Activated CD8-positive, alpha-beta memory T cell treated with anti-CD3 and anti-CD28 coated beads for 1 hour (primary cell): Measurements from ENCODE around the gene SNRNP27.

Experiments
- DNase-seq, 2 donors: peaks; one replicate each; pipeline ENCODE4 v3.0.0-alpha.2; 2020; ENCODE audit warnings: low read depth in 1 of 2; ENCODE audit errors: extremely low read depth in 1 of 2

The SNRNP27 gene

DNA sequence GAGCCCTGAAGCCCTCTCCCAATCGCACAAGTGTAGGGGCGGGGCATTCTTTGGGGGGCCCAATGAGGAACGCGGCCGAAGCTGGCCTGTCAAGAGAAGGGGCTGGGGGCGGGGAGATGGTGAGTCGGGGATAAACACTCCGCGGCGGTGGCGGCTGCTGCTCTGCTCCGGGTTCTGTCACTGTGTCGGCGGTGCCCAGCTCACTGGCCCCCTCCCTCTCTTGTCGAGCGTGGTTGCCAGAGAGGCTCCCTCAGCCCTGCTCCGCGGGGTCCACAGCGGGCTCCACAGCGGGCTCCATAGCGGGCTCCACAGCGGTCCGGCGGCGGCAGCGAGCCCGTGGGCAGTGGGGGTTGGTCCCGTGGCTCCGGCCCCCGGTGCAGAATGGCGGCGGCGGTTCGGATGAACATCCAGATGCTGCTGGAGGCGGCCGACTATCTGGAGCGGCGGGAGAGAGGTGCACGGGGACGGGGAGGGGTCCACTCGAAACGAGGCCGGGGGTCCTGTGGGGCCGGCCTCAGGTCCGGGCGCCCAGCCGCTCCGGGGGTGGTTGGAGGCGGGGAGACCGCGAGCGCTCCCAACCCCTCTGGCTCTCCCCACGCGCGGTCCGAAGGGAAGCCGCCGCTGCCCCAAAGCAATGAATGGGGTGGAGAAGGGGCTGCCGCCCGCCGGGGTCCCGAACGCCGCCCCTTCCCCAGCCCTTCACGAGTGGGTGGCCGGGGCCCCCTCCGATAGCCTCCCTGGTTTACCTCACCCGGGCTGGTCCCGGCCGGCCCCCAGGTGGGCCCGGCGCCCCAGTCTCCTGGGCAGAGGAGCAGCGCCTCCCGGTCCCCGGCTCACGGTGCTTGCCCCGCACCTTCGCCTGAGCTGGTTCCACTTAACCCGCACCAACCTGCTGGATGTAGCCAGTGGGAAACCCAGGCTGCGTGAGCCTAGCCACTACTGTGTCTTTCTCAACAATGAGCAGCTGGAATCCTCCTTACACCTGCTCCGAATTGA lies 21.5 kb downstream of the SNRNP27 start, which contains the start of gene MXD1:
Gene MXD1, plus strand, starts transcription at position 160 of the 996 bp plus-strand sequence. Its CDS starts 222 bp downstream, at position 382.
- peak; percentile 98 to 100 for DNase-seq

DNA sequence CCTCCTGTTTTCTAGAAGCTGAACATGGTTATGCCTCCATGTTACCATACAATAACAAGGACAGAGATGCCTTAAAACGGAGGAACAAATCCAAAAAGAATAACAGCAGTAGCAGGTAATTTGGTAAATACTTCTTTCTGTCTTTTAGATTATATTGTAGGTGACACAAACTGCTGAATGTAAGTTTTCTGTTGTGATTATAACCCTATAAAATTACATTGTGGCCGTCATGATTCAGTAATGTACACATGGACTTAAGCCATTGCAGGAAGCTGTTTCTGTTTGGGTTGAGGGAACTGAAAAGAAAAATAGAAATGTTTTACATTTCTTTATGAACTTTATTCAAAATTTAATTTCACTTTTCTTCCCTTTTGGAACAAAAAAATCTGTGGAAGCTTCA lies 22.4 kb downstream of the SNRNP27 start:
- DNase-seq = no peak

DNA sequence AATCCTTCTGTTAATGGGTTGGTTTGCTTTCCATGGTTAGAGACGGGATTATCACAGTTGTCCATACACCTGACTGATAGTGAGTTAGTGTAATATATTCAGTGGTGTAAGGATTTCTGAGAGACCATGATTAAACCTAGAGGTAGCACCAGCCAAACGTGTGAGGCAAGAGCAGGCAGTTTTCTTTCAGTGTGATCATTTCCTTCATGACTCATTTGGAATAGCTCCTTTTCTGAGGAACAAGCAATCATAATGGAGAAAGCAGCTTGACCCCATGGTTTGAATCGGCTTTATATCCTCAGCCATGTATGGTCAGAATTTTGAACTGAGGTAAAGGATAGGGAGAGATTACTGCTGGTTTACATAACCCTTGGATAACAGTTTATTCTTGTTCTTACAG lies 24.1 kb downstream of the SNRNP27 start:
- DNase-seq = no peak

DNA sequence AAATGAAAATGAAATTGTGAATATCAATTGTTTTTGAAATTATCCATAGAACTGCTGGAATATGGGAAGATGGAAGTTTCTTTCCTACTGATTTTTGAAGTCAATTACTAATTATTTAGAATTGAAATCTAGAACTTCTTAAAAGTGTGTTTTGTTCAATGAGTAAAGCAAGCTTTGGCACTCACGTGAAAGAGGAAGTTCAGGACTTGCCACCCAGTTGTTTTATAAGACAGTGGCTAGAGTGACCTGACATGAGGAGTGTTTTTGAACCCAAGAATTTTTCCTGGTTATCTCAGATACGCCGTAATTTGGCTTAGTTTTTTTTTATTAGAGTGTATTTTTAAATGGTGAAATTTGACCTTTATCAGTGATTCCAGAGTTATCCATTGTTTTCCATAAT lies 24.6 kb downstream of the SNRNP27 start:
- no peak for DNase-seq

DNA sequence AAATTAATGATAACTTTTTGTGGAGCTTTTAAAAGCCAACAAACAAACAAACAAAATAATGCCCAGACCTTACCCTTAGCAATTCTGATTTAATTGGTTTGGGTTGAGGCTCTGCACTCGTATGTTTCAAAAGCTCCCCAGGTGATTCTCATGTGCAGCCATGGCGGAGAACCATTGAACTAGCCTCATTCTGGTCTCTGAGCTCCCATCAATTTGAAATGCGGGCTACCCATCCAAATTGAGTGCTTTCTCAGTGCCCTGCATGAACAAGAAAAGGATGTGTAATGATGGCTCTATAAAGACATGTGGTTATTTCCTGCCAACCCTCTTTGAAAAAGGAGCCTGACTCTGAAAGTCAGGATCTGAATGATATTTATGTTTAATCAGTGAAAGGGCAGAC lies 29.4 kb downstream of the SNRNP27 start:
- DNase-seq = no peak

DNA sequence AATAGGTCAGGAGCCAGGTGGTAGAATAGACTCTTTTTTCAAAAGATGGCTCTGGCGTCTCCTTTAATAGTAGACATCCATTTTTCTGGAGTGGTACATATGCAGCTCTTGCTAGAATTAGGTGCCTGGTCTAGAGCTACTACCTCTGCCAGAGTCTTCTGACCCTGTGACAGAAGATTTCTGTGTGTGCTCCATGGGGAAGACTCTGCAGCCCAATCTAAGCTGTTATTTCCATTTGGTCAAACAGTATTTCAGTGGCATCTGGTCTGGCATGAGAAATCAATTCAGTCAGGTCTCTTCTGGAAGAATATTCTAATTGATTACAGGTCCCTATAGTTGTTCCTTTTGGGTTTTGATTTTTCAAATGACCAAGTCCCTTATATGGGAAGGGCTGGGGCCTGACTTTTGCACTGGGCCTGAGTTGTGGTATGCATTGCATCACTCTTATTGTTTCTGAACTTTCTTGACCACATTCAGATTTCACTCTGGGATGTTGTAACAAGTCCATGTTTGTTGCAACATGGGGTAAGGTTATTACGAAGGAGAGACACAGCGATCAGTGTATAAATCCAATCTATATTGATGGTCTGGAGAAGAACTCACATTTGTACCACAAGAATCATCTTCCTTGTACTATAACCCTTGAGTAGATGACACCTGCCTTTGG lies 33.2 kb downstream of the SNRNP27 start:
- no peak for DNase-seq

DNA sequence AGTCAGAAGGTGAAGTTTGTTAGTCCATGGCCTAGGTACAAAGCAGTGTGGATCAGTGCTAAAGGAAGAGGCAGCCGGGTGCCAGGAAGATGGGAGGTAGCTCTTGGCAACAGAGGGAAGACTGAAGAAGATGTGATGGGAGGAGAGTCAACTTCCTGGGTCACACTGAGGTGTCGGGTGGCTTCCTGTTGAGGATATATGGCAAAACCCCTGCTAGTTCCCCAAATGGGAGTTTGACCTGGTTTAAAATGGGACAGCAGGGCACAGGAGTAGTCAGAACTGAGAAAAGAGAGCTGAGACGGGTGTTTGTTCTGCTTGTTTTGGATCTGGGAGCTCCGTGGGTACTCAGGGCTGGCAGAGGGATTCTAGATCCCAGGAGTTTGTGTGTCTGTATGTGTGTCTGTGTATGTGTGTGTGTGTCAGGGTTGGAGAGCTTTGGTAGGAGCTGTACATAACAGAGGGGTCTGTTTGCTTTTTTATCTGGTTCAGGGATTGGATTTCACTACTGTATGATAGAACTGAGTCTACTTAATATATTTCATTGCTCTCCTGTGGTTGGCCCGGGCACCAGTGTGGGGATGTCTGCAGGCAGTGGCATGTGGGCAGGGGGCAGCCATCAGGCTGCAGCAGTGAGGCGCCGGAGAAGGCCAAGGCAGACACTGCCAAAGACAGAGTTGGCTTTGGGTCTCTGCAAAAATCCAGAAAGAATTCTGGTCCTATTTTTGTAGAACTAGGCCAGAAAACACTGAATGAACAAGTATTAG lies 38.3 kb downstream of the SNRNP27 start:
- DNase-seq = no peak

DNA sequence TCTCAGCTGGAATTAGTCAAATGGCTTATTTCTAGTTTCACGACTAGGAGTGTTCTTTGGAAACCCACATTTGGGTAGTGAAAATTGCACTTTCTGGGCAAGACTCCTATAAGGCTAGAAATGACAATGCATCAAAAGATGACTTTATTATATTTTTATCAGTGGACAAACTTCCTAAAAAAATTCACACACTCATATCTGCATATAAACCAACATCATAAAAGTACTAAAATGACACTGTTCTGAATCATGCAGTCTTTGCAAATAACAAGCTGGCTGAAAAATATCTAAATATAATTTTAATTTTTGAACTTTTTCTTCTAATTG lies 38.8 kb downstream of the SNRNP27 start:
- DNase-seq = no peak

DNA sequence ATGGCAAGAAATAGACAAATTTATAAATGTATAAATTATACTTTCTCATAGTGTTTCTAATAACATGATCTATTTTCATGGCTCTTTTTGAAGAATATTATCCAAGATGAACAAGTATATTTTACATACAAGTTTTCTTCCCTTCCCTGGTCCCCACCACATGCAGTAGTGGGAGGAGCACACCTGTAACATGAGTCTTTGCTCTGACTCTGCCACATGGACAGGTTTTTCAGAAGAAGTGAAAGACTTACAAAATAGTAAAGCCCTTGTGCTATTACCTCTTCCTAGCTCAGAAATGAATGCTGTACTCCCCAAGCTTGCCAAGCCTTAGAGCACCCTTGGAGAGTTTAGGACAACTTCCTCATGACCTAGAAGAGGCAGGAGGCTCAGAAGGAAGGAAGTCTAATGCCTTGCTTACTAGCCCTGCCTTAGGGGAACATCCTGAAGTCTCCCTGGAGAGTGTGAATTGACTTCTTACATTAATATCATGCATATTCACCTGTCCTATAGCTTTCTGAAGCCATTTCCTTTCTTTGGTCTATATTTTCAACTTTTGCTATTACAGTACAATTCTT lies 39.6 kb downstream of the SNRNP27 start:
- DNase-seq = no peak

DNA sequence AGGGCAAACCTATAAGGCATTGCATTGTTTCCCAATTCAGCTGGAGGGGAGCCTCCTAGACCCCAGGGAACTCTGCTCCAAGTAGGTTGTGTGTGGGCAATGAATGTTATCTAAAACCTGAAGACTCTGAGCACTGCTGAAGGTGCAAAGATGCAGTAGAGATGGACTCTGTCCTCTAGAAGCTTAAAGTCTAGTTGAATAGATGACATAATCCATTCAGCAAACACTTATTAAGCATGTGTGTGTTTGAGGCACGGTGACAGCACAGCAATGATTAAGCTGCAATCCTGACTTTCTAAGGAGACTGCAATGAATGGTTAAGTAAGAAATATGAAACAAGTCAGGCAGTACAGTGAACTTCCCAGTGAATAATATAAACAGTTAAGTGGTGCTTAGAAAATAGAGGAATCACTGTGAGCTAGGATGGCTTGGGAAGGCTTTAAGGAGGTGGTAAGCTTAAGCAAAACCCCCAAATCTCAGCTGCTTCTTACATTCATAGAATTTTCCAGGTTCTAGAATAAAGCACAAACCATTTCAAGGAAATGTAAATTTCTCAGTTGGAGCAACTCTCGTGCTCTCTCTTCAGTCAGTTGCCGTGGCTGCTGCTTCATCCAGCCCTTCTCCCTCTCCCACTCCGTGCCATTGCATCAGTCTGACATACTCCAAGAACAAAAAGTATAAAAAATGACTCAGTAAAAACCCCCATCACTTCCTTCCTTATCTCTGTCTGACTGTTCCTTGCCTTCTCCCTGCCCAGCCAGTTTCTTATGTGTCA lies 40.3 kb downstream of the SNRNP27 start:
- DNase-seq = no peak

DNA sequence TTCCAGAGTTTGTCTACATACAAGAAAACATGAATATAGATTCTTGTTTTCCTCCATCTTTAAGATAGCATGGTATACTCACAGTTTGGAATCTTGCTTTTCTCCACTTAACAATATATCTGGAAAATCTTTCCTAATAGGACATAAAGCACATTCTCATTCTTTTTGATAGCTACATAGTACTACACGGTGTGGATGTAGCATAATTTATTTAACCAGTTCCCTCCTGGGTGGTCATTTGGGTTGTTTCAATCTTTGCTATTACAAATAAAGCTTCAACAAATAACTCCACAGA lies 40.8 kb downstream of the SNRNP27 start:
- DNase-seq = no peak

DNA sequence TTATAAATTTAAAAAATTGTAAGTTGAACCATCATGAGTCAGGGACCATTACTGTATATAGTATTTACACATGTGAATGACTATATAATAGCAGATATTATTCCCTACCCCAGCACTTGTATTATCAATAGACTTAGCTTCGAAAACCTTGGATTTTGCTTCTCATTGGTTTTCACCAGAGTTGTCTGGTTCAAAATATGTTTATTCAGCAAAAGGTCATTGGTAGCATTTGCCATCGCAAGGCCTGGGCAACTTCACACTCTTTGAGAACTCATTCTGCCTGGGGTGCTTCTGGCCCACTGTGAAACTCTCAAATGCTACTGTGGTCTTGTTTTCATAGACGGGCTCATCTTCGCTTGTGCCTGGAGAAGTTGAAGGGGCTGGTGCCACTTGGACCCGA lies 41.3 kb downstream of the SNRNP27 start:
- DNase-seq = no peak

DNA sequence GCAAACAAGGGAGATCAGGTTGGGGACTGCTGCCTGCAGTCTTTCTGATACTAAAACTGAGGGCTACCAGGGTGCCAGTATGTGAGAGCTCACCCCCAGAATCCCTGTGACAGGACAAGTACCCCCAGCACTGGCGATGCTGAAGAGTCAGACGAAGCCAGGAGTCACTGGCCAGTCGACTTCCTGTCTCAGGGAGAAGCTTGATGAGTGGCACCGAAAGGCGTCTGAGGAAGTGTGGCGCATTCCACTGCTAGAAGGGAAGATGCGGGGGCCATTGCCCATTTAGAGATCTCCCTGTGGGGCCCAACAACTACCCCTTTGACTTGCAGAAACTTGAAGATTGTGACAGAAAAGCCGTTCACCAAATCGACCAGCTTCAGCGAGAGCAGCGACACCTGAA lies 43.1 kb downstream of the SNRNP27 start:
- DNase-seq = no peak

DNA sequence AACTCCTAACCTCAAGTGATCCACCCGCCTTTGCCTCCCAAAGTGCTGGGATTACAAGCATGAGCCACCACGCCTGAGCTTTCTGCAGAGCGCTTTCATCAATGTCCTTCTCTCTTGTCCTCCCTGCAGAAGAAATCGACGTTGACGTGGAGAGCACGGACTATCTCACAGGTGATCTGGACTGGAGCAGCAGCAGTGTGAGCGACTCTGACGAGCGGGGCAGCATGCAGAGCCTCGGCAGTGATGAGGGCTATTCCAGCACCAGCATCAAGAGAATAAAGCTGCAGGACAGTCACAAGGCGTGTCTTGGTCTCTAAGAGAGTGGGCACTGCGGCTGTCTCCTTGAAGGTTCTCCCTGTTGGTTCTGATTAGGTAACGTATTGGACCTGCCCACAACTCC lies 44.2 kb downstream of the SNRNP27 start:
- DNase-seq = no peak

DNA sequence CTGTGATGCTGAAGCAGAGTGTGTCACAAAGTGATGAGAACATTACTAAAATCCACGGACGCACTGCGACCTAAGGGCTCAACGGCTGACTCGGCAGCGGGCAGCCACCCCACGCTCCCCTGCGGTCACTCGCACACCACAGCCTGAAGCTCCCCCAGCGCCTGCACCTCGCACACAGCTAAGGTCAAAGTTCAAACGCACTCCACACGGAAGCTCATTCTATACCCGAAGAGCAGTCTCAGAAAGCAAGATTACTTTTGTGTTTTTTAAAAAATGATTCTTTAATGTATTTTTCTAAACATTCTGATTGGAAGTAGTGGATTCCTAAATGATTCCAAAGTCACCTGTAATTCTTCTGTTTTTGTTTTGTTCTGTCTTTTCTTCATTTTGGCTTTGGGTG lies 46.0 kb downstream of the SNRNP27 start:
- no peak for DNase-seq

DNA sequence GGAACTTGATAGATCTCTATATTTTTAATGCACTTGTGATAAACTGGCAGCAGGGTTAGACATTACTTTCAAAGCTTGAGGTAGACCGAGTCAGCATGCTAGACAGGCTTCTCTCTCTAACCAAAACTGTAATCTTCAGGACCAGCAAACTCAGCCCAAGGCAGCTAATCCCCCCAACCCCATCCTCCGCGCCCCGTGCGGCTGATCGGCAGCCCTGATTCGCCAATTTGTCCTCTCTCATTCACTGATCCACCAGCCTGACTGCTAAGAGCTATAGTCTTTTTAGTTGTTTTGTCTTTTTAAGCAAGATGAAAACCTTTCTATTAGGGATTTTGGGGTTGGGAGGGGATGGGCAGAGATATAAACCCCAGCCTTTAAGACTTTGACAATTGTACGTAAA lies 46.9 kb downstream of the SNRNP27 start:
- DNase-seq = no peak

DNA sequence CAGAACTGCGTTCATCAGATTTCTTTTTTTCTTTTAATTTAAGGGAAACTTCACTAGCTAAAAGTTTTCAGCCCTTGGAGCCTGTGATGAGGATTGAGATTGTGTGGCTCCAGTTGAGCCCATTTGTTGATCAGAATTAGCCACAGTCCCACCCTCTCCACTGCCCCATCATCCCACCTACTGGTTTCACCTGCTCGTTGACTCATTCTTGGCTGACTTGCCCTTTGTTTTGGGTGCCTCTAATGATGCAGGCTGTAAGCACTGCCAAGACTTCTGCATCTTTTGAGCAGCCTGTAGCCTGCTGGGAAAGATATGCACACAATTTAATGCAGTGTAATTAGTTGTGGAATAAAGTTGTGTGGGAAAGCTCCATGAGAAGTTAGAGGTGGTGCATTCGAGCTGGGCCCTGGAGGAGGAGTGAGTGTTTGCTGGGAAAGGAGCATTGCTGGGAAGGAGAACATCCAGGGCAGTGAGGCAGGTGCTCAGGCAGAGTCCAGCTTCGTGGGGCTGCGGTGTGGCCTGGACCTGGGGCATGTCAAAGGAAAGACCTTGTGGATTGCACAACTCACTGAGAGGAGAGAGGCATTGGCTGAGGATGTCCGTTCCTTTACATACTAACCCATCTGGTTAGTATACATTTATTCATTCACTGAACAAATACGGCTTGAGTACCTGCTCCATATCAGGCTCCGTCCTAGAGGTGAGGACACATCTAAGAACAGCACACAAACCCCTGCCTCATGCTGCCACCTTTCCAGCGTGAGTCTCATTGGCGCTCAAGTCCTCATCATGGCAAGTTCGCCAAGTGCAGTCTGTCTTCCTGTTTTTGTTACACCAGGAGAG lies 49.5 kb downstream of the SNRNP27 start:
- DNase-seq = no peak

DNA sequence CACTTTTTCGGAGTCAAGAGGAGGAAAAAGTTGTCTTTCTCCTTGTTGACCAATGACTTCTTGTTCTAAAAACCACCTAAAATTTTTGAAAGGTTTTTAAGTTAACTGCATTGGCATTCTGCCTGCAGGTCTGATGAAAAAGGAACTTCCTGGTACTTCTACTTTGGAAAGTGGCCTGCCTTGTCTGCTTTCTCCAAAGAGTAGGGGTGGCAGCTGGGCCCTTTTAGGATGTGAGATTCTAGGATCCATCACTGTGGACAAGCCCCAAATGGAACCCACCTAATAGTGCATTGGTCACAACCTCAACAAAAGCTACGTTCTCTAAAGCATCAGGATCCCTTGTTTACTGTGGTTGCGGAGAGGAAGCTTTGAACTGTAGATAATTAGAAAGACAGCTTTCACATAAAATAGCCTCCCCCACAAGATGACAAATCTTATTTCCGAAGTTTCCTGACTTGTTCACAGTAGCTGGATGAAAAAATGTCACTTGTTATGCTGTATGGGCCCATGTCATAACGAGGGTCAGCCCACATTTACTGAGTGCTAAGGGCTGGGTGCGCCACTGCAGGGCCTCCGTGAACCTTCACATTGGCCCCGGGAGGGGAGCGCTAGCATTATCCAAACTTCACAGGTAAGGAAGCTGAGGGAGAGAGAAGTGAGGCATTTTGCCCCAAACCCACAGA lies 50.2 kb downstream of the SNRNP27 start:
- no peak for DNase-seq

DNA sequence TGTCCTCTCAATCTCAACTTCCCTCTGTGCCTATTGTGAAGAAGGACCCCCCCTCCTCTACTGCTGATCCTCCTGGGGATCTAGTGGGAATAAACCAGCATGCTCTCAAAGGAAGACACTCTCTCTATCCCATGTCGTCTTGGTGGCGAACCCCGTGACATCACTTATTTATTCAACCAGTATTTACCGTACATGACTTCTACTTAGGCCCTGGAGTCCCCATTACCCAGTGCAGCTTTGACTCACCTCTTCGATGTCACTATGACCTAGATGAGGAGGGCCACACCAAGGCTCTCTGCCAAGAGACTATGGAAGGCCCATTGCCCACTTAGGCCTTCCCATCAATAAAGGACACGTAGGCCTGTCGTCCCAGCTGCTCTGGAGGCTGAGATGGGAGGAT lies 51.0 kb downstream of the SNRNP27 start:
- no peak for DNase-seq
